Dermis blood vessel endothelial cell (primary cell): ENCODE data around the gene B4GALNT3. TPM values are rescaled to one million over a fixed set of nuclear protein-coding genes. Genes with fewer than 3 reads are reported as not detected.
"Not testable (repeated sequence)": the region's sequence is repeated elsewhere in the genome, so short reads cannot be mapped to it uniquely, and the experiment has no call there.

Source experiments
- DNase-seq: peaks from one replicate; pipeline ENCODE4 v3.0.0; 2010
- total RNA-seq: library from RNA; depleted of rRNA; stranded (reverse); fragments of >200 nt; gene quantifications from 2 replicates; pipeline ENCODE4 v1.2.3, GENCODE V29; 2014

B4GALNT3 gene
- total RNA-seq, 1 donor from 2014 or later, result not detected

DNA sequence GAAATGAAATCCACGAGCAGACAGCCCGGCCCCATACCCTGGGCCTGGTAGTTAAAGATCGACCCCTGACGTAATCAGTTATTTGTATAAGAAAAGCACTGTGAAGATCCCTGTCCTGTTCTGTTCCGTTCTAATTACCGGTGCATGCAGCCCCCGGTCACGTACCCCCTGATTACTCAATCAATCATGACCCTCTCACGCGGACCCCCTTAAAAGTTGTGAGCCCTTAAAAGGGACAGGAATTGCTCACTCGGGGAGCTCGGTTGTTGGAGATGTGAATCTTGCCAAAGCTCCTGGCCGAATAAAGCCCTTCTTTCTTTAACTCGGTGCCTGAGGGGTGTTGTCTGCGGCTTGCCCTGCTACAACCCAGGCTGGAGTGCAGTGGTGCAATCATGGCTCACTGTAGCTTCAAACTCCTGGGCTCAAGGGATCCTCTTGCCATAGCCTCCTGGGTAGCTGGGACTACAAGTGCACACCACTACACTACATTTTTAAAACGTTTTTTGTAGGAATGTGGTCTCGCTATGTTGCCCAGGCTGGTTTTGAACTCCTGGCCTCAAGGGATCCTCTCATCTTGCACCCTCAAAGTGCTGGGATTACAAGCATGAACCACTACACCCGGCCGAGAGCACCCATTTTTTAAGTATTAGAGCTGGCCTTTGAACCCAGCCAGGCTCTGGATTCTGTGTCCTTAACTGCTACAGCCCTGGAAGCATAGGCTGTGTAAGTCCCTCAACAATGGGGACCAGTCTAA lies 118.4 kb downstream of the B4GALNT3 start:
- DNase-seq, result not testable (repeated sequence)

GRCh38 chr12:578748-579419 lies 119.1 kb downstream of the B4GALNT3 start:
- no peak for DNase-seq

DNA sequence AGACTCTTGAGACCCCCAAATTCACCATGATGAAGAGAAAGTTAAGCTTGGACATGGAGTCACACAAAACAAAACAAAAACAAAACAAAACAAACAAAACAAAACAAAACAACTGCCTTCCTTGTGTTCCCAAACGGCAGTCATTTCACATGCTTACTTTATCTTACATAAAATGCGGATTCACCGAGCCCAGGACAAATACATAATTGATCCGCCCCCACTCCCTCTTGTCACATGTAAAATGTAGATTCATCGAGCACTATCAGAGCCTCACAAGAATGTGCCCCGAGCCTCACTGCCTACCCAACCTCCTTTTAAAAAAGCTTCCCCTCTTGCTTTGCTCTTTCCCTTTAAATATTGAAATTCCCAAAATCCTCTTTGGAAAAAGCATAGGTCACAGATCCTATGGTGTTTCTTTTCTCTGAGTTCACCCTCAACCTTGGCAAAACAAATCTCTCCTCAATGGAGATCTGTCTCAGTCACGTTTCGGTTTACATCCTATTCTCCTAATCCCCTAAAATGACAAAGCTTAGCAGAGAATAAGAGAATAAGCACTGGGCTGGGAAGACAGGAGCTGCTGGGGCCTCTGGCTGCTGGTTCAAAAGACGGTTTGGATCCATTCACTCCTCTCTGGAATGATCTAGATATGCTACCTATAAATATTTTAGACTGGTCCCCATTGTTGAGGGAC lies 119.8 kb downstream of the B4GALNT3 start:
- no peak for DNase-seq

DNA sequence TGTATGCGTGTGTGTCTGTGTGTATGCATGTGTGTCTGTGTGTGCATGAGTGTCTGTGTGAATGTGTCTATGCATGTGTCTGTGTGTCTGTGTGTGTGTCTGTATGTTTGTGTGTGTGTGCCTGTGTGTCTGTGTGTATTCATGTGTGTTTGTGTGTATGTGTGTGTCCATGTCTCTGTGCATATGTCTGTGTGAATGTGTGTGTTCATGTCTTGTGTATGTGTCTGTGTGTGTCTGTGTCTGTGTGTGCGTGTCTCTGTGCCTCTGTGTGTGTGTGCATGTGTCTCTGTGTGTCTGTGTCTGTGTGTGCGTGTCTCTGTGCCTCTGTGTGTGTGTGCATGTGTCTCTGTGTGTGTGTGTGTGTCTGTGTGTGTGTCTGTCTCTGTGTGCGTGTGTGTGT lies 121.1 kb downstream of the B4GALNT3 start:
- no peak for DNase-seq

GRCh38 chr12:581321-581720 lies 121.6 kb downstream of the B4GALNT3 start:
- no peak for DNase-seq

GRCh38 chr12:581746-582145 lies 122.0 kb downstream of the B4GALNT3 start:
- no peak for DNase-seq

DNA sequence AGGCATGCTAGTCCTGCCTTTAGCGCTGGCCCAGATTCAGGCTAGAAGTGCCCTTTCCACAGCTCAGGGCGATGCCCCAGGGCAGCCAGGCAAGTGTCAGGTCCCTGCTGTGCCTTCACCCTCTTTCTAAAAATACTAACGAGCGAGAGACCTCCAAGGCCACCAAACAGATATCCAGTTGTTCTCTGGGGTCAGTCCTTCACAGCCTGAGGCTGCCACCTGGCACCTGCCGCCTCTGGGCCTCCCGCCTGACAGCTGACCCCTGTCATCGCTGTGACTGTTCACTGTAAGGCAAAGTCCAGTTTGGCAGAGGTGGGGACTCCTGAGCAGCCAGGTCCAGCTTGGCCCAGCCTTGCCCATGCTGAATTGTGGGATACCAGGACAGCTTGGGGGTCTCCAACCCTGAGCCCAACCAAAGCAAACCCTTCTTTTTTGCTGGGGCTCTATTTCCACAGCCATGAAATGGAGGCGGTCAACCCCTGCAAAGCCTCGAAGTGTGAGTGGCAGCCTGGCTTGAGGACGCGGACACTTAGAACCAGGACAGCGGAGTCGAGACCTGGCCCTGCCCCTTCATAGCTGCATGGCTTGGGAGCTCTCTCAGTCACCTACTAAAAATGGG lies 123.6 kb downstream of the B4GALNT3 start:
- DNase-seq, result no peak

DNA sequence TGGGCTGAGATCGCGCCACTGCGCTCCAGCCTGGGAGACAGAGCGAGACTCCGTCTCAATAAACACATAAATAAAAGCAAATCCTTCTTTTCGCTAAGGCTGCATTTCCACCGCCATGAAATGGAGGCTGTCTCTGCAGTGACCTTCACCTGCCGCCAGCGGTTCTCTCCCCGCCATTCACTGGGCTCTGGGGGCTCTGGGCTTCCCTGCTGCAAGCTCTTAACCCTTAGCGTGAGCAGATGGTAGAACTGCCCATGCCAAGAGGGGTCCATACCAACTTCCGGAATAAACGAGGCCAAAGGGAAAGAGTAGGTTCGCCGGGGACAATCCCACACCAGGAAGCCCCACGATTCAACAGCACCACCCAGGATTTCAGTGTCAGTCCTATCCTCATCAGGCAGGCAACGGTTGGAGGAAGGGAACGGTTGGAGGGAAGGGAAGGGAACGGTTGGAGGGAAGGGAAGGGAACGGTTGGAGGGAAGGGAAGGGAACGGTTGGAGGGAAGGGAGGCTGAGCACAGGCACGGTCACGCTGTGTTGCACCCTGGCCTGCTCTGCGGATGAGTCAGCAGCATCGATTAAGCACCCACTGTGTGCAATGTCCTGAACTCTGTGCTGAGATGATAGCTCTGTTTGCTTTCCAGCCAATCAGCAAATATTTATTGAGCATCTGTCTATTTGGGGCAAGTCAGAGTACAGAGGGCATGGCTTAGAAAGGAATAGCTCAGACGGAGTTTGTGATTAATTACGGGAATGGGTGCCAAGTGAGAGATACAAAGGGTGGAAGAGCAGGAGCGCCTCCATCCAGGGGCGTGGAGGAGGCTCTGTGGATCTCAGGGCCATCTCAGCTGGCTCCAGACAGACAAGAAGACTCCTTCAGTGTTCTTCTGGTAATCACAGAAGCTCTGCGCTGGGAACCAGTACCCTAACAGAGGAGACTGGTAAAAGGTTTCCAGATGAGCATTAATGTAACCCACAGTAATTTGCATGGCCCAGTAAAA lies 125.6 kb downstream of the B4GALNT3 start:
- no peak for DNase-seq

- no peak for DNase-seq
Observed at GRCh38 chr12:586318-587071, 126.8 kb downstream of the B4GALNT3 start.

- no peak for DNase-seq
Observed at GRCh38 chr12:587132-588023, 127.6 kb downstream of the B4GALNT3 start.

GRCh38 chr12:588024-588322 lies 128.2 kb downstream of the B4GALNT3 start:
- DNase-seq, result no peak

DNA sequence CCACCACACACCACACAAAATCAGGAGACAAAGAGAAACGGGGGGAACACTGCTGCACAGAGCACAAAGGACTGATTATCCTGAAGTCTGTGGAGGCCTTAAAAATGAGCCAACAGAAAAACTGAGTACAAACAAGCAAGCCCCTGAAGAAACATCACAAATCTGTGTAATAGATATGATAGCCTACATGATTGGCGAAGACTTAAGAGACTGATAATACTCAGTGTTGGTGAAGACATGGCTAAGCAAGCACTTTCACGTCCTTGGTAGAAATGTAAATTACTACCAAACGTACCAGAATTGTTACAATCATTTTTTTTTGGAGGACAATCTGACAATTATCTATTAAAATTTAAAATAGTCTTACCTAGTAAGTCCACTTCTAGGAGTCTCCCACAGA lies 128.9 kb downstream of the B4GALNT3 start:
- DNase-seq, result no peak

GRCh38 chr12:590206-590750 lies 130.5 kb downstream of the B4GALNT3 start:
- DNase-seq, result no peak

DNA sequence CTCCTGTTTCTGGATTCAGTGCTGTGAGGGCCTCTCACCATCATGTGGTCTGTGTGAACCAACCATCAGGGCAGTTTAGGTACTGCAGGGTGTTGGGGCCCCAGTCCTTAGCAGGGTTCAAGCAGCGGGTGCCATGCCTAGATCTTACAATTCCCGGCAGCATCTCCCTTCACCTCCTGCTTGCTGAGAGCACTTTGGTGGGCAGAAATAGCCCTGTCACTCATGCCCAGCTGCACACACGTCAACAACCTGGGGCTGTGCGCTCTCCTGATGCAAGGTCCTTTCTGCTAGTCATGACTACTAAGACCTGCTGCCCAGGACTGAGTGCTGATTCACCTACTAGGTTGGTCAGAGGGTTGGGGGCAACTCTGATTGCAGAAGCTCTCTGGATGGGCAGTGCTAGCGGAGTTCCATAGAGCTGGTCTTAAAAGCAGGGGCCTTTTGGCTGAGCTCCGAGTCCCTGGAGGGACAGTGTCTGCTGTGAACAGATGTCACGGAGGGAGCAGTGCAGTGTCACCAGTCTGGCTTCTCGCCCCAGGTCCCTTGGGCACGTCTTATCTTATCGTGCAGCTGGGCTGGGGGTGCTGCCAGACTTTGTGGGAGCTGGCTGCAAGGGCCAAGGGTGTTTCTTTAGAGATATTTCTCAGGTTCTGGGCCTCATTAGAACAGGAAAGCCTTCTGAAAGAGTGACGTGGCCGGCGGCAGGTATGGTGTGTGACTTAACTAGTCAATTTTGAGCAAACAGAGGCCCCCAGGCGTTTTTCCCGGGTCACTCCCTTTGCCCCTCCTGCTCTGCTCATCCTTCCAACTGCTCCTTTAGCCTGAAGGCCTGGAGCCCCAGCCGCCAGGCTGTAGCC lies 131.7 kb downstream of the B4GALNT3 start:
- no peak for DNase-seq

DNA sequence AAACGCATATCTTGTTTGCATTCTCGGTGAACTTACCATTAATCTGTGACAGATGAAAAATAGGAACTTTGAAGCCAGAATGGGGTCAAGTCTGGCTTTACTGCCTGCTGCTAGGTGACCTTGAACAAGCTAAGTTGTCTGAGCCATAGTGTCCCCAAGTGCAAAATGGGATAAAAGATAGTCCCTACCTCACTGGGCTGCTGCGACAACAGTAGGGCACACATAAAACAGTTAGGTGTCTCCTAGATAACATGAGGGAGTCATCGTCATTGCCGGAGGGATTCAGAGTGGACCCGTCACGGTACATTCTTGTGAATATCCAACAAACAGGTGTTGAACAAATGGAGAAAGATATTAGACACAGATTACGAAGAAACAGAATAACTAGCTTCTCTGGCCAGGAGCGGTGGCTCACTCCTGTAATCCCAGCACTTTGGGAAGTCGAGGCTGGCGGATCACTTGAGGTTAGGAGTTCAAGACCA lies 132.3 kb downstream of the B4GALNT3 start:
- DNase-seq, result no peak

- DNase-seq, result no peak
Observed at GRCh38 chr12:593396-594270, 133.9 kb downstream of the B4GALNT3 start.

DNA sequence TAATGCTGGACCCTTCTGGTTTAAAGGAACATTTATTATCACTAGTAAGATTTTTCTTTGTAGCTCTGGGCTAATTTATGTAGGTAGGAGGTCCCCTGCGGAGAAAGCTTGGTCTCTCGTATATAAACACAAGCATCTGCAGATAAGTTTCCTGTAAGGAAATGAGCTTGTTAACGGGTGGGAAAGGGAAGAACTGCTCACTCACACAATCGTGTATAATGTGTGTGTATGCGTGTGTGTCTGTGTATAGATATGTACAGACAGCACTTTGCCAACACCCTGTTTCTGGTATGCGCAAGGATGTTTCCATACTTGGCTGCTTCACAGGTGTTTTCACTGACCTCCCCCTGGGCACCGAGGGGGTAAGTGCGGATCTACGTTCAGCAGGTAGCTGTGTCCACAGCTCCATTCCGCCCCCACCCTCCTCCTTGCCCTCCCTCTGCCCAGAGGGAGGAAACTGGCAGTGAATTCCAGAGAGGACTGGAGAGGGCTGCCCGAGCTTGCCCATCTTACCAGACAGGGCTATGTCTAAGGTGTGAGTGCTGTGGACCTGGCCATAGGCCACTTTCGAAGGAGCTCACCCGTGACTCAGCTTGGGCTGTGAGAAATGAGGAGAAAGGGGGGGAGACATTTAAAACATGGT lies 138.3 kb downstream of the B4GALNT3 start:
- peak; percentile 95 for DNase-seq
